OCI-LY1 (cell line): ENCODE measurements around the gene CARF.
"Not testable (repeated sequence)": the region's sequence is repeated elsewhere in the genome, so short reads cannot be mapped to it uniquely, and the experiment has no call there.

Source experiments
- H2AFZ ChIP-seq: fragments of 200-600 bp; sonication (generic), shearing (Covaris generic); 2 replicates; pipeline ENCODE4 v1.6.0; 2014; ENCODE audit warnings: antibody characterized with exemption, mild to moderate bottlenecking, low read length
- H3F3A ChIP-seq: fragments of 200-600 bp; sonication (generic), shearing (Covaris generic); 2 replicates; pipeline ENCODE4 v1.6.0; 2014; ENCODE audit warnings: mild to moderate bottlenecking, antibody characterized with exemption, low read length, moderate library complexity; ENCODE audit not compliant: insufficient read depth
- H3K27ac ChIP-seq: fragments of 200-600 bp; sonication (generic); 2 replicates; pipeline ENCODE4 v1.5.1; 2014; ENCODE audit warnings: low read length, mixed run types, mild to moderate bottlenecking, low read depth; ENCODE audit not compliant: poor library complexity, severe bottlenecking
- H3K27me3 ChIP-seq: fragments of 200-600 bp; sonication (generic); 2 replicates; pipeline ENCODE4 v1.6.0; 2014; ENCODE audit warnings: antibody characterized with exemption, mild to moderate bottlenecking, low read length, moderate library complexity; ENCODE audit not compliant: insufficient read depth
- H3K36me3 ChIP-seq: fragments of 200-600 bp; sonication (generic); 2 replicates; pipeline ENCODE4 v1.6.1; 2014; ENCODE audit warnings: mild to moderate bottlenecking, antibody characterized with exemption, low read length, moderate library complexity, mixed read lengths; ENCODE audit not compliant: insufficient read depth
- H3K4me1 ChIP-seq: fragments of 200-600 bp; sonication (generic); 2 replicates; pipeline ENCODE4 v1.5.1; 2014; ENCODE audit warnings: mild to moderate bottlenecking, low read length, moderate library complexity; ENCODE audit not compliant: insufficient read depth, severe bottlenecking
- H3K4me2 ChIP-seq: fragments of 200-600 bp; sonication (generic), shearing (Covaris generic); 2 replicates; pipeline ENCODE4 v1.6.1; 2014; ENCODE audit warnings: low read length
- H3K4me3 ChIP-seq: fragments of 200-600 bp; sonication (generic); 2 replicates; pipeline ENCODE4 v1.5.1; 2014; ENCODE audit warnings: low read length, low read depth, mild to moderate bottlenecking, mixed read lengths; ENCODE audit not compliant: poor library complexity, severe bottlenecking
- H3K79me2 ChIP-seq: fragments of 200-600 bp; shearing (Covaris generic); 2 replicates; pipeline ENCODE4 v1.6.1; 2016; ENCODE audit warnings: mixed run types, low read length, mixed read lengths; ENCODE audit not compliant: insufficient read depth
- H3K9ac ChIP-seq: fragments of 200-600 bp; sonication (generic), shearing (Covaris generic); 2 replicates; pipeline ENCODE4 v1.6.1; 2014; ENCODE audit warnings: mild to moderate bottlenecking, low read length, mixed read lengths
- H3K9me2 ChIP-seq: fragments of 200-600 bp; sonication (generic), shearing (Covaris generic); 2 replicates; pipeline ENCODE4 v1.6.1; 2014; ENCODE audit warnings: low read depth, mild to moderate bottlenecking, low read length, mixed read lengths
- H3K9me3 ChIP-seq: fragments of 200-600 bp; shearing (Covaris generic); 2 replicates; pipeline ENCODE4 v1.6.1; 2014; ENCODE audit warnings: low read length, mixed read lengths
- H4K20me1 ChIP-seq: fragments of 200-600 bp; sonication (generic), shearing (Covaris generic); 2 replicates; pipeline ENCODE4 v1.6.0; 2016; ENCODE audit warnings: mild to moderate bottlenecking, low read length; ENCODE audit not compliant: insufficient read depth
- CTCF ChIP-seq: fragments of 200-600 bp; sonication (generic), shearing (Covaris generic); IDR thresholded peaks from 2 replicates; pipeline ENCODE4 v1.5.1; 2017; ENCODE audit warnings: mild to moderate bottlenecking, antibody characterized with exemption, low read length, moderate library complexity, mixed read lengths
- EZH2 ChIP-seq: fragments of 200-600 bp; sonication (generic), shearing (Covaris generic); IDR thresholded peaks from 2 replicates; pipeline ENCODE4 v1.8.0; 2017; ENCODE audit warnings: borderline replicate concordance, mixed run types, mild to moderate bottlenecking, antibody characterized with exemption, low read length, moderate library complexity, mixed read lengths

Gene CARF

GRCh38 chr2:202963712-202964111, 51.6 kb downstream of the CARF start:
- H2AFZ ChIP-seq, result no peak overlapping the region
- H3K4me2 ChIP-seq, result no peak overlapping the region
- H3K27me3 ChIP-seq, result no peaks in the 10 kb centered on the region
- no peaks in the 10 kb centered on the region for H3K4me1 ChIP-seq
- H3K27ac ChIP-seq, result no peak overlapping the region
- no peaks in the 10 kb centered on the region; the same call in 1 of the 2 replicates for H3F3A ChIP-seq
- no peaks in the 10 kb centered on the region for H3K36me3 ChIP-seq
- no peaks in the 10 kb centered on the region for H3K9me3 ChIP-seq
- no peak overlapping the region for H3K4me3 ChIP-seq
- no peaks in the 10 kb centered on the region for H3K79me2 ChIP-seq
- H3K9ac ChIP-seq, result no peak overlapping the region
- TF ChIP-seq CTCF (no peak), EZH2 (no peak)
- H3K9me2 ChIP-seq, result no peaks in the 10 kb centered on the region
- no peaks in the 10 kb centered on the region for H4K20me1 ChIP-seq

GRCh38 chr2:202965810-202966460, 53.9 kb downstream of the CARF start:
- Histone ChIP-seq H3K27ac (no peak overlapping the region), H4K20me1 (no peaks in the 10 kb centered on the region), H3K4me3 (no peak overlapping the region), H3K9me2 (no peaks in the 10 kb centered on the region), H3K27me3 (no peaks in the 10 kb centered on the region), H3K9me3 (no peaks in the 10 kb centered on the region), H3K4me1 (no peaks in the 10 kb centered on the region), H3K9ac (no peak overlapping the region), H3K79me2 (no peaks in the 10 kb centered on the region), H3K36me3 (no peaks in the 10 kb centered on the region), H2AFZ (no peak overlapping the region), H3F3A (no peaks in the 10 kb centered on the region; the same call in 1 of the 2 replicates), H3K4me2 (no peak overlapping the region)
- TF ChIP-seq CTCF (no peak), EZH2 (no peak)

- H3K9ac ChIP-seq, H3K27ac ChIP-seq, H4K20me1 ChIP-seq, H3K36me3 ChIP-seq, H3K4me2 ChIP-seq, H2AFZ ChIP-seq, H3K27me3 ChIP-seq, H3K79me2 ChIP-seq, H3K4me1 ChIP-seq, H3K9me3 ChIP-seq, H3K9me2 ChIP-seq, H3F3A ChIP-seq, H3K4me3 ChIP-seq: not testable (repeated sequence)
Observed at GRCh38 chr2:202969404-202969803, 57.3 kb downstream of the CARF start.

GRCh38 chr2:202976809-202977208, 64.7 kb downstream of the CARF start:
- Histone ChIP-seq H3K79me2 (no peaks in the 10 kb centered on the region), H3K9me2 (no peaks in the 10 kb centered on the region), H3K27ac (no peak overlapping the region), H2AFZ (no peak overlapping the region), H3K9ac (no peak overlapping the region), H3K4me2 (no peak overlapping the region), H3K36me3 (no peaks in the 10 kb centered on the region), H3K27me3 (no peaks in the 10 kb centered on the region), H3K4me1 (no peaks in the 10 kb centered on the region), H3K4me3 (no peak overlapping the region), H3F3A (no peaks in the 10 kb centered on the region), H4K20me1 (no peaks in the 10 kb centered on the region), H3K9me3 (no peaks in the 10 kb centered on the region)
- TF ChIP-seq CTCF, result no peak
- TF ChIP-seq EZH2, result no peak
